Fibroblast of the aortic adventitia (primary cell): ENCODE data around the gene ST3GAL2. TPM values are rescaled to one million over a fixed set of nuclear protein-coding genes. Genes with fewer than 3 reads are reported as not detected.

ENCODE experiments used
- DNase-seq: peaks from one replicate; pipeline ENCODE4 v3.0.0-alpha.2; 2010; ENCODE audit warnings: low read depth
- H3K4me3 ChIP-seq: 2 replicates; pipeline ENCODE4 v1.5.1; 2011; ENCODE audit warnings: low read depth, mild to moderate bottlenecking, control low read depth, low read length, moderate library complexity
- total RNA-seq: library from RNA; depleted of rRNA; stranded (reverse); fragments of >200 nt; gene quantifications from 2 replicates; pipeline ENCODE4 v1.2.3, GENCODE V29; 2012; ENCODE audit warnings: low replicate concordance
- TF ChIP-seq, protein P1 (sequence below): IDR thresholded peaks from 2 replicates; pipeline ENCODE4 v1.5.1; 2011; ENCODE audit warnings: mild to moderate bottlenecking, low read length, control low read depth, inconsistent platforms; ENCODE audit not compliant: insufficient read depth

The ST3GAL2 gene
- total RNA-seq, 1 donor = 16.7 TPM

DNA sequence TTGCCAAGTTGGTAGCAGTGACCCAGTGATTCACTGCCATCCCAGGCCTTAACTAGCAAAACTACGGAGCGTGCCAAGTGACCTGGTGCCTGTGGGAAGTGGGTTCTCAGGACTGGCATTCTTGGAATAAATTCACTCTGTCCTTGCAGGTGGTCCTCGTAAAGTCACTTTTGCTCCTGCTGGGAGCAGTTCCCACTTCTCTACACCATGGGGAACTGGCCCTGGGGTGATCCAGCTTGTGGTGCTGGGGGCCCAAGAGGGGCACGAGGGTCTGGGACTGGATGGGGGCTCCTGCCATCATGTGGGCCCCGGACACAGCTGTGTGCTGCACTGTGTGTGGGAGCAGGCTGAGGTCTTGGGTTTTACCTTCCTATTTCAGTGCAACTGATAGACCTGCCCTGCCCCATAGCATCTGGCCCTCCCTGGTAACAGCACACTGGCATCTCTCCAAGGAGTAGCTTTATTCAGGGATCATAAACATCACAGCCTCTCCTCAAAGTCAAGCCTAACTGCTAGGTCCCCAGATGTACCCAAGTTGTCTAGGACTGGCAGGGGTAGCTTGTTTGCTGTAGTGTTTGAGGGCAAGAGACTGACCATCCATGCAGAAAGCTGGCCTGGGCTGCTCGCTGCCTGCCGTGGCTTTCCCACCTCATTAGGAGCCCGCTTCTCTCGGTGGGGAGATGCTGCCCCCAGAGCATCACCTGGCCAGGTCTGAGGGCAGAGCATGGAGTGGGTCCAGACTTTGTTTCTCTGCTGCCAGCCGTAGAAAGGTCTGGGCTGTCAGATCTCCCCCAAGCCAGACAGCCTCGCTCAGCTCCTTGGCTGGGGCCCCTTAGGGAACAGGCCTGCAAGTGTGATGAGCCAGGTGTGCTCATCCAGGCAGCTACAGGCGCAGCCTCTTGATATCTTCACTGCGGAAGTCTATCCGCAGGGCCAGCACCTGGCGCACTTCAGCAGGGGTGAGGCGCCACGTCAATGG, 41.5 kb upstream of the ST3GAL2 start:
- no peak for DNase-seq
- TF ChIP-seq, protein P1, sequence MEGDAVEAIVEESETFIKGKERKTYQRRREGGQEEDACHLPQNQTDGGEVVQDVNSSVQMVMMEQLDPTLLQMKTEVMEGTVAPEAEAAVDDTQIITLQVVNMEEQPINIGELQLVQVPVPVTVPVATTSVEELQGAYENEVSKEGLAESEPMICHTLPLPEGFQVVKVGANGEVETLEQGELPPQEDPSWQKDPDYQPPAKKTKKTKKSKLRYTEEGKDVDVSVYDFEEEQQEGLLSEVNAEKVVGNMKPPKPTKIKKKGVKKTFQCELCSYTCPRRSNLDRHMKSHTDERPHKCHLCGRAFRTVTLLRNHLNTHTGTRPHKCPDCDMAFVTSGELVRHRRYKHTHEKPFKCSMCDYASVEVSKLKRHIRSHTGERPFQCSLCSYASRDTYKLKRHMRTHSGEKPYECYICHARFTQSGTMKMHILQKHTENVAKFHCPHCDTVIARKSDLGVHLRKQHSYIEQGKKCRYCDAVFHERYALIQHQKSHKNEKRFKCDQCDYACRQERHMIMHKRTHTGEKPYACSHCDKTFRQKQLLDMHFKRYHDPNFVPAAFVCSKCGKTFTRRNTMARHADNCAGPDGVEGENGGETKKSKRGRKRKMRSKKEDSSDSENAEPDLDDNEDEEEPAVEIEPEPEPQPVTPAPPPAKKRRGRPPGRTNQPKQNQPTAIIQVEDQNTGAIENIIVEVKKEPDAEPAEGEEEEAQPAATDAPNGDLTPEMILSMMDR = no peak
- H3K4me3 ChIP-seq = no peak overlapping the region

DNA sequence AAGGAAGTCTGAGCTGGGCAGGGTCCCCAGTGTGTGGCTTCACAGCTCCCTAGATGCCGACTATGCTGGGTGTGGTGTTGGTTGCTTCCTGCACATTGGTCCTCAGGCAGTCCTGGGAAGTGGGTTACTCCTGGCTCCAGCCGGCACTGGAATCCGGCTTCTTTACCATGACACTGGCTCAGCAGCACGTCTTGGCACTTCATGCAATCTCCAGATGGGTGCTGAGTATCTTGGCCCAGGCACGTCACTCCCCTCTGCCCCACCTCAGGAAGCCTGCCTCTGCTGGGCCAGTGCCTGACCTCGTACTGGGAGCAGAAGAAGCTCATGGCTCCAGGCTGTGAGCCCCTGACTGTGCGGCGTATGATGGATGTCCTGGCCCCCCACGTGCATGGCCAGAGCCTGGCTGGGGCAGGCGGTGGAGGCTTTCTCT, 40.0 kb upstream of the ST3GAL2 start:
- H3K4me3 ChIP-seq = no peak overlapping the region
- TF ChIP-seq, protein P1 = no peak
- DNase-seq = peak; percentile 48

DNA sequence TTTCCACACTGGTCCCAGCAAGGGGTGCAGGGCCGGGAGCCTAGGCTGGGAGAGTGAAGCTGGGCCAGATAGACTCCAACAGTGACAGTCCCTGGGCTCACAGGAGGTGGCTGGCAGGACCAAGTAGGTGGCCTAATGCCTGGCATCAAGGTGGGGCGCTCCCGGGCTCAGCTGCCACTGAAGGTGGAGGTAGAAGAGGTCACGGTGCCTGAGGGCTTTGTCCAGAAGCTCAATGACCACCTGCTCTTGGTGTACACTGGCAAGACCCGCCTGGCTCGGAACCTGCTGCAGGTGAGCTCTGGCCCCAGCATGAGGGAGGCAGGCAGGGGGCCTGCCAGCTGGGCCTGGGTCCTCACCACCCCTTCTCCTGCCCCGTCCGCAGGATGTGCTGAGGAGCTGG, 39.3 kb upstream of the ST3GAL2 start:
- no peak overlapping the region for H3K4me3 ChIP-seq
- no peak for DNase-seq
- TF ChIP-seq, protein P1 = no peak

DNA sequence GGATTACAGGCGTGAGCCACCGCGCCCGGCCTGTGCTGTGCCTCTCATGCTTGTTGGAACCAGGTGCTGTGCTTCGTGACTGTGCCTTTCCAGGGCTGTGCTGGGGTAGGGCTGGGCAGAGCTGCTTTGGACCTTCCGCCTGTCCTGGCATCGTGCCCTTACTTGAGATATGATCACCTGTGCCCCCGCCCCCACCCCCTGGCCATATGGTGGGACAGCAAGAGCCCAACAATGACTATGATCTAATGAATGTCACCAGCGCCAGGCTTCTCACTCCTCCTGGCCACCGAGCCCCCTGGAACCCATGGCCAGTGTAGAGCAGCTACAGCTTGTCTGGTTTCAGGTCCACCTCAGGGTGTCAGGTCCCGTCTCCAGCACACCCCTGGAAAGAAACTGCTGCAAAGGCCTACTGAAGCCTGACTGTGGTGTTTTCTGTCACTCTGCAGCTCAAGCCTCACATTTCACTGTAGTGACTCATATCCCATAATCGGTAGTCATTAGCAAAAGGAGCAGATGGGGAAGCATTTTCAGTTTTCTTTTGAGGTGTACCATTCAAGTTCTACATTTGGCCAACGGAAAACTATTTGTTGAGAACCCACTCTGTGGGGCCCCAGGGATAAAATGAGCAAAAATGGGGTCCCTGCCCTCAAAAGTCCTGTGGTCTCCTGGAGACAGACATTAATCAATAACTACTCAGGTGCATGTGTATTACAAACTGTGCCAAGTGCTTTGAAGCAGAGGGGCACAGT, 37.5 kb upstream of the ST3GAL2 start:
- DNase-seq = peak; percentile 67
- TF ChIP-seq, protein P1 = no peak
- no peak overlapping the region for H3K4me3 ChIP-seq

DNA sequence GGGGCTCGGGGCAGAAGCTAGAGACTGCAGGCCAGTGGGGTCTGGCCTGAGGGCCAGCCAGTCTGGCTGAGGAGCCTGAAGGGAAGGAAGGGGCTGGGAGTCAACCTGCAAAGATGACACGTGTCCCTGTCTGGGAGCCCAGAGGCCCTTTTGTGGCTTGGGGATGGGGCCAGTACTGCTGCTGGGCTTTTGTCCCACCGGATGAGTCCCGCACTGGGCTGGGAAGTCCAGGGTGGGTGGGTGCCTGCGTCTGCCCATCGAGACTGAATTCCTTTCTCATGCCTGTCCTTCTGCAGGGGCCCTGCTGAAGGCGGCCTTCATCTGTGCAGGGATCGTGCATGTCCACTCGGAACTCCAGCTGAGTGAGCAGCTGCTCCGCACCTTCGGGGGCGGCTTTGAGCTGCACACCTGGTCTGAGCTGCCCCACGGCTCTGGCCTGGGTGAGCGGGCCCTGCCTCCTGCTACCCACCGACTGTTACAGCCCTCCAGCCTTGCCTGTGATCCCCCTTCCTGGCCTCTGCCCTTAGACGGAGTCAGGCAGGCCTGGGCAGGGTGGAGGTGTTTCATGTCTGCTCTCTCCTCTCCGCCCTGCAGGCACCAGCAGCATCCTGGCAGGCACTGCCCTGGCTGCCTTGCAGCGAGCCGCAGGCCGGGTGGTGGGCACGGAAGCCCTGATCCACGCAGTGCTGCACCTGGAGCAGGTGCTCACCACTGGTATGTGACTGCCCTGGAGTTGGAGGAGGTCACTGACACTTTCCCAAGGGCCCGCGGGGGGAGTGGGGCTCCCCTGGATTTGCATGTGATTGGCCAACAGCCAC, 36.4 kb upstream of the ST3GAL2 start:
- TF ChIP-seq, protein P1 = no peak
- no peak overlapping the region for H3K4me3 ChIP-seq
- DNase-seq = no peak
